HL-60 (cell line): ENCODE results near the gene GBGT1.

Experiments
- CTCF ChIP-seq: IDR thresholded peaks from one replicate; pipeline ENCODE4 v1.5.1; 2011; ENCODE audit warnings: low read length, control low read depth, inconsistent platforms; ENCODE audit not compliant: insufficient read depth
- POLR2AphosphoS5 ChIP-seq: IDR thresholded peaks from 2 replicates; pipeline ENCODE4 v1.6.1; 2012; ENCODE audit warnings: low read depth
- TF ChIP-seq, protein P1 (sequence below): IDR thresholded peaks from 2 replicates; pipeline ENCODE4 v1.6.1; 2012; ENCODE audit warnings: low read depth; ENCODE audit not compliant: insufficient replicate concordance

DNA sequence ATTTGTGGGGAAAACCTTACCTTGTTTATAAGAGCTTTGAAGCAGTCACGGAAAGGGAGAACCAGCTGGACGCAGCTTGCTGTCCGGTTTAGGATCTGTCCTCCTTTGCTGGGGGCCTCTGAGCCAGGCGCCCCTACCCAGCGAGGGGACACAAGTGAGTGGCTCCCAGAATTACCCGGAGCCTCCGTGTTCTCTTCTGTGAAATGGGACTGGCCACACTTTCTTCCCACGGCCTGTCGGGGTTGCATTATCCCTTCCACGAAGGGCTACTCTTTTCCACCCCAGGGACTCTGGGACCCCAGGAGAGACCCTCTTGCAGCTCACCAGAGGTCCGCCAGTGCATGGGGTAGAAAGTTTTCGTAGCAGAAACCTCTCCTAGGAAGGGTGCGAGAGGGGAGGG lies 477 bp upstream of the GBGT1 start:
- TF ChIP-seq CTCF, result no peak
- no peak for TF ChIP-seq POLR2AphosphoS5
- TF ChIP-seq, protein P1, sequence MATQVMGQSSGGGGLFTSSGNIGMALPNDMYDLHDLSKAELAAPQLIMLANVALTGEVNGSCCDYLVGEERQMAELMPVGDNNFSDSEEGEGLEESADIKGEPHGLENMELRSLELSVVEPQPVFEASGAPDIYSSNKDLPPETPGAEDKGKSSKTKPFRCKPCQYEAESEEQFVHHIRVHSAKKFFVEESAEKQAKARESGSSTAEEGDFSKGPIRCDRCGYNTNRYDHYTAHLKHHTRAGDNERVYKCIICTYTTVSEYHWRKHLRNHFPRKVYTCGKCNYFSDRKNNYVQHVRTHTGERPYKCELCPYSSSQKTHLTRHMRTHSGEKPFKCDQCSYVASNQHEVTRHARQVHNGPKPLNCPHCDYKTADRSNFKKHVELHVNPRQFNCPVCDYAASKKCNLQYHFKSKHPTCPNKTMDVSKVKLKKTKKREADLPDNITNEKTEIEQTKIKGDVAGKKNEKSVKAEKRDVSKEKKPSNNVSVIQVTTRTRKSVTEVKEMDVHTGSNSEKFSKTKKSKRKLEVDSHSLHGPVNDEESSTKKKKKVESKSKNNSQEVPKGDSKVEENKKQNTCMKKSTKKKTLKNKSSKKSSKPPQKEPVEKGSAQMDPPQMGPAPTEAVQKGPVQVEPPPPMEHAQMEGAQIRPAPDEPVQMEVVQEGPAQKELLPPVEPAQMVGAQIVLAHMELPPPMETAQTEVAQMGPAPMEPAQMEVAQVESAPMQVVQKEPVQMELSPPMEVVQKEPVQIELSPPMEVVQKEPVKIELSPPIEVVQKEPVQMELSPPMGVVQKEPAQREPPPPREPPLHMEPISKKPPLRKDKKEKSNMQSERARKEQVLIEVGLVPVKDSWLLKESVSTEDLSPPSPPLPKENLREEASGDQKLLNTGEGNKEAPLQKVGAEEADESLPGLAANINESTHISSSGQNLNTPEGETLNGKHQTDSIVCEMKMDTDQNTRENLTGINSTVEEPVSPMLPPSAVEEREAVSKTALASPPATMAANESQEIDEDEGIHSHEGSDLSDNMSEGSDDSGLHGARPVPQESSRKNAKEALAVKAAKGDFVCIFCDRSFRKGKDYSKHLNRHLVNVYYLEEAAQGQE, result no peak
